G401.6 (cell line): ENCODE data around the gene SYNM.

Experiments
- FAIRE-seq: peaks from 2 replicates; lab custom pipeline; 2012; peaks lifted over from hg19 to GRCh38; lab: Jason Lieb, UNC

Gene SYNM

GRCh38 chr15:99141943-99142342 is 37.1 kb downstream of the SYNM start:
- no peak for FAIRE-seq

- no peak for FAIRE-seq
These were observed 37.7 kb downstream of the SYNM start for GRCh38 chr15:99142562-99142961.

- FAIRE-seq = no peak
These were observed 38.4 kb downstream of the SYNM start for GRCh38 chr15:99143242-99143641.

- FAIRE-seq = no peak
These were observed 39.1 kb downstream of the SYNM start for GRCh38 chr15:99143655-99144610.

GRCh38 chr15:99145005-99145404 is 40.1 kb downstream of the SYNM start:
- FAIRE-seq = no peak

- FAIRE-seq = no peak
These were observed 40.9 kb downstream of the SYNM start for GRCh38 chr15:99145778-99146177.

- FAIRE-seq = no peak
These were observed 41.8 kb downstream of the SYNM start for GRCh38 chr15:99146661-99147060.

GRCh38 chr15:99148851-99149276 is 44.0 kb downstream of the SYNM start:
- FAIRE-seq = no peak

GRCh38 chr15:99149366-99149765 is 44.5 kb downstream of the SYNM start:
- FAIRE-seq = no peak

GRCh38 chr15:99151156-99151555 is 46.3 kb downstream of the SYNM start:
- no peak for FAIRE-seq

- FAIRE-seq = no peak
These were observed 48.2 kb downstream of the SYNM start for GRCh38 chr15:99153026-99153535.

- FAIRE-seq = no peak
These were observed 49.4 kb downstream of the SYNM start for GRCh38 chr15:99154271-99154670.

GRCh38 chr15:99155961-99156443 is 51.1 kb downstream of the SYNM start:
- FAIRE-seq = no peak

- FAIRE-seq = no peak
These were observed 52.6 kb downstream of the SYNM start for GRCh38 chr15:99157456-99157855.

- FAIRE-seq = no peak
These were observed 53.9 kb downstream of the SYNM start for GRCh38 chr15:99158626-99159412.

GRCh38 chr15:99163271-99164062 is 58.6 kb downstream of the SYNM start:
- FAIRE-seq = no peak

- no peak for FAIRE-seq
These were observed 59.2 kb downstream of the SYNM start for GRCh38 chr15:99164119-99164518.

GRCh38 chr15:99165020-99165790 is 60.3 kb downstream of the SYNM start:
- FAIRE-seq = no peak

GRCh38 chr15:99165956-99166689 is 61.2 kb downstream of the SYNM start:
- FAIRE-seq = no peak

- FAIRE-seq = no peak
These were observed 62.3 kb downstream of the SYNM start for GRCh38 chr15:99167201-99167600.

GRCh38 chr15:99167640-99168039 is 62.8 kb downstream of the SYNM start:
- no peak for FAIRE-seq
